HS-5 (cell line): ENCODE data around the gene SPTAN1.
"Not testable (repeated sequence)": the region's sequence is repeated elsewhere in the genome, so short reads cannot be mapped to it uniquely, and the experiment has no call there.

Experiments
- DNase-seq: peaks from one replicate; pipeline ENCODE4 v3.0.0-alpha.2; 2012; ENCODE audit warnings: low read depth

Gene SPTAN1

GRCh38 chr9:128666481-128666941 lies 114.1 kb downstream of the SPTAN1 start:
- not testable (repeated sequence) for DNase-seq

GRCh38 chr9:128669786-128670185 lies 117.4 kb downstream of the SPTAN1 start:
- no peak for DNase-seq

- no peak for DNase-seq
These were observed 123.0 kb downstream of the SPTAN1 start for GRCh38 chr9:128675382-128675781.

GRCh38 chr9:128677794-128678193 lies 125.4 kb downstream of the SPTAN1 start:
- DNase-seq: no peak
